PFSK-1 (cell line): ENCODE measurements around the gene SUSD6.

ENCODE experiments used
- FOXP2 ChIP-seq: optimal IDR thresholded peaks from 2 replicates; pipeline ENCODE3; 2011; ENCODE audit warnings: borderline replicate concordance, control low read depth, inconsistent platforms; ENCODE audit not compliant: insufficient read depth; ENCODE audit errors: extremely low read length, extremely low read depth
- POLR2AphosphoS5 ChIP-seq: IDR thresholded peaks from 2 replicates; pipeline ENCODE4 v1.6.1; 2012; ENCODE audit warnings: low read depth, mild to moderate bottlenecking, control low read depth, low read length, moderate library complexity
- SIN3A ChIP-seq: IDR thresholded peaks from 2 replicates; pipeline ENCODE4 v1.6.1; 2012; ENCODE audit warnings: mild to moderate bottlenecking, low read length, moderate library complexity, borderline replicate concordance; ENCODE audit not compliant: insufficient read depth
- TAF1 ChIP-seq: IDR thresholded peaks from 2 replicates; pipeline ENCODE4 v1.6.1; 2012; ENCODE audit warnings: low read length, control low read depth, borderline replicate concordance; ENCODE audit not compliant: insufficient read depth
- TF ChIP-seq, protein P1 (sequence below), 2 experiments: IDR thresholded peaks; 2 replicates each; pipeline versions ENCODE4 v1.6.1 to v1.8.0; 2011 to 2012; ENCODE audit warnings: low read depth in 2 of 2, low read length in 2 of 2, control low read depth in 1 of 2, inconsistent platforms in 1 of 2, mild to moderate bottlenecking in 1 of 2, moderate library complexity in 1 of 2; ENCODE audit not compliant: insufficient read depth in 1 of 2

Gene SUSD6

DNA sequence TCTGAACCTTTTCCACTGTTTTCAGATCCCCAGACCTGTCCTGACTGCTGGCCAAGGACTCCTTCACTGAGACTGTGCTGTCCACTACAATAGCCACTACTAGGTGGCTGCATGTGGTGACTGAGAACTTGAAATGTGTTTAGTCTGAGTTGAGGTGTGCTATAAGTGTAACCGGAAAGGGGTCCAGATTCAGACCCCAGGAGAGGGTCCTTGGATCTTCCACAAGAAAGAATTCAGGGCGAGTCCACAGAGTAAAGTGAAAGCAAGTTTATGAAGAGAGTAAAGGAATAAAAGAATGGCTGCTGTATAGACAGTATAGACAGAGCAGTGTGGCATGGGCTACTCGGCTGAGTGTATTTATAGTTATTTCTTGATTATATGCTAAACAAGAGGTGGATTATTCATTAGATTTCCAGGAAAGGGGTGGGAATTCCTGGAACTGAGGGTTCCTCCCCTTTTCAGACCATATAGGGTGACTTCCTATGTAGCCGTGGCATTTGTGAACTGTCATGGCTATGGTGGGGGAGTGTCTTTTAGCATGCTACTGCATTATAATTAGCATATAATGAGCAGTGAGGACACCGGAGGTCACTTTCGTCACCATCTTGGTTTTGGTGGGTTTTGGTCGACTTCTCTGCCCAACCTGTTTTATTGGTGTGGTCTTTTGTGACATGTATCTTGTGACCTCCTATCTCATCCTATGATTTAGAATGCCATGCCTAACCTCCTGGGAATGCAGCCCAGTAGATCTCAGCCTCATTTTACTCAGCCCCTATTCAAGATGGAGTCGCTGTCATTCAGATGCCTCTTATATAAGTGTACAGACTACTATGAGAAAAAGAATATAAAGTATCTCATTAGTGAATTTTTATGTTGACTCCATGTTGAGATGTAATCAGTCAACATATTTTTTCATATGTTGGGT lies 85.5 kb downstream of the SUSD6 start:
- TF ChIP-seq POLR2AphosphoS5, result no peak
- TF ChIP-seq FOXP2, result no peak
- TF ChIP-seq, protein P1, sequence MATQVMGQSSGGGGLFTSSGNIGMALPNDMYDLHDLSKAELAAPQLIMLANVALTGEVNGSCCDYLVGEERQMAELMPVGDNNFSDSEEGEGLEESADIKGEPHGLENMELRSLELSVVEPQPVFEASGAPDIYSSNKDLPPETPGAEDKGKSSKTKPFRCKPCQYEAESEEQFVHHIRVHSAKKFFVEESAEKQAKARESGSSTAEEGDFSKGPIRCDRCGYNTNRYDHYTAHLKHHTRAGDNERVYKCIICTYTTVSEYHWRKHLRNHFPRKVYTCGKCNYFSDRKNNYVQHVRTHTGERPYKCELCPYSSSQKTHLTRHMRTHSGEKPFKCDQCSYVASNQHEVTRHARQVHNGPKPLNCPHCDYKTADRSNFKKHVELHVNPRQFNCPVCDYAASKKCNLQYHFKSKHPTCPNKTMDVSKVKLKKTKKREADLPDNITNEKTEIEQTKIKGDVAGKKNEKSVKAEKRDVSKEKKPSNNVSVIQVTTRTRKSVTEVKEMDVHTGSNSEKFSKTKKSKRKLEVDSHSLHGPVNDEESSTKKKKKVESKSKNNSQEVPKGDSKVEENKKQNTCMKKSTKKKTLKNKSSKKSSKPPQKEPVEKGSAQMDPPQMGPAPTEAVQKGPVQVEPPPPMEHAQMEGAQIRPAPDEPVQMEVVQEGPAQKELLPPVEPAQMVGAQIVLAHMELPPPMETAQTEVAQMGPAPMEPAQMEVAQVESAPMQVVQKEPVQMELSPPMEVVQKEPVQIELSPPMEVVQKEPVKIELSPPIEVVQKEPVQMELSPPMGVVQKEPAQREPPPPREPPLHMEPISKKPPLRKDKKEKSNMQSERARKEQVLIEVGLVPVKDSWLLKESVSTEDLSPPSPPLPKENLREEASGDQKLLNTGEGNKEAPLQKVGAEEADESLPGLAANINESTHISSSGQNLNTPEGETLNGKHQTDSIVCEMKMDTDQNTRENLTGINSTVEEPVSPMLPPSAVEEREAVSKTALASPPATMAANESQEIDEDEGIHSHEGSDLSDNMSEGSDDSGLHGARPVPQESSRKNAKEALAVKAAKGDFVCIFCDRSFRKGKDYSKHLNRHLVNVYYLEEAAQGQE (IDR thresholded peaks at IDR 0.05; ENCODE audit: insufficient read depth in 1 of 2, low read depth in 2 of 2, low read length in 2 of 2), result no peak
- TF ChIP-seq SIN3A, result no peak
- no peak for TF ChIP-seq TAF1

DNA sequence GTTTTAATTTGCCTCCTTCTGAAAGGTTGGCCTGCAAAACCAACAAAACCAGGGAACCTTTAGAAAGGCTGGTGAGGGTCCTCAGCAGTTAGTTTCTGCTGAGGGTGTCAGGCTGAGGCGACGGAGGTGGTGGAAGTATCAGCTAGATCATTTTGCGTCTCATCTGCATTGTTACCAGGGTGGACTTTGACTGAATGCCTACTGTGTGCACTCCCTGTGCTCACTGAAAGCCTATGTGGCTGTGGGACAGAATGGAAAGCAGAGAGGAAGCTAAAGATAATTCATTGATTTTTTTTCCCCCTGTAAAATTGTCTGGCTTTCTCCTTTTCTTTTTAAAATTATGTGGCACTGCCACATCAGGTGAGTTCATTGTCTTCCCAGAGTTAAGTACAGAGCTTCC lies 87.2 kb downstream of the SUSD6 start:
- TF ChIP-seq SIN3A (no peak), FOXP2 (no peak), TAF1 (no peak), POLR2AphosphoS5 (no peak)
- TF ChIP-seq, protein P1 (IDR thresholded peaks at IDR 0.05; ENCODE audit: insufficient read depth in 1 of 2, low read depth in 2 of 2, low read length in 2 of 2), result no peak

DNA sequence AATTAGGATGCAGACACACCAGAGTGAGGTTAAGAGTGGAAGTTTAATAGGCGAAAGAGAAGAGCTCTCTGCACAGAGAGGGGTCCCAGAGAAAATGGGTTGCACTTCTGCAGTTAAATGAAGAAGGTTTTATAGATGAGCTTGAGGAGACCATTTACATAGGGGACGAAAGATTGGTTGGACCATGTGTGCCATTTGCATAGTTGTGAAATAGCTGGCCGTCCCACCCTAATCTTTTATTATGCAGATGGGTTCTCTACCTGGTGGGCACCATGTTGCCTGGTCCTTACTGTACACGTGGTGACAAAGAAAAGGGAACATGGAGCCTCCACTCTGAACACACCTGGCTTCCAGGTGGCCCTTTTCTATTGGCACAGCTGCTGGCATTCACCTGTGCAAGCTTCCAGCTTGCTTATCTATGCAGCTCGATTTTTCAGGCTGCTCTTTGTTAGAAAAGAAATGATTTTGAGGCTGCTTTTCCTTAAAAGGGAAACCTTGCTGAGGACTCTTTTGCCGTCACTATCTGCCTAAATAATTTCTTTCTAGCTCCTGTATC lies 88.4 kb downstream of the SUSD6 start:
- TF ChIP-seq, protein P1 (IDR thresholded peaks at IDR 0.05; ENCODE audit: insufficient read depth in 1 of 2, low read depth in 2 of 2, low read length in 2 of 2), result no peak
- no peak for TF ChIP-seq POLR2AphosphoS5
- TF ChIP-seq TAF1, result no peak
- TF ChIP-seq FOXP2, result no peak
- TF ChIP-seq SIN3A, result no peak

DNA sequence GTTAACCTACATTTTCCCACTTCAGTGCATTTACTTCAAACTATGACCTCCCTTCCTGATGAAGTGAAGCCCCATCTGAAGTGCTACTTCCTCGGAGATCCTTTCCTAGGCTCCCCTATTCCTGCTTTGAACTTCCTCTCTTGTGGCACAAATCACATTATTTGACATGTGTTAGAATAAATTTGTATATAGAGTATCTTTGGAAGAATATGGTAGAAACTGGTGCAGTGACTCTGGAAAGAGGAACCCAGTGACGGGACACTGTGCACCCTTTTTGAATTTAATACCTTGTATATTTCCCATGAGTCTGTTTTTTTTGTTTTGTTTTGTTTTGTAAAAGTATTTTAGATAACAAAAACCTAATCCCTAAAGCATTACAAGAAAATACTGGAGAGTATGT lies 89.2 kb downstream of the SUSD6 start:
- no peak for TF ChIP-seq SIN3A
- TF ChIP-seq, protein P1 (IDR thresholded peaks at IDR 0.05; ENCODE audit: insufficient read depth in 1 of 2, low read depth in 2 of 2, low read length in 2 of 2), result no peak
